Muscle layer of duodenum (tissue), 2 donors: ENCODE results near the gene UBAC1.

Experiments used
- H3K27ac ChIP-seq: one replicate; pipeline ENCODE4 v1.7.0; 2013; ENCODE audit warnings: mild to moderate bottlenecking, low read length
- H3K27me3 ChIP-seq: one replicate; pipeline ENCODE4 v1.7.0; 2013; ENCODE audit warnings: low read depth, mild to moderate bottlenecking, control low read depth, low read length
- H3K36me3 ChIP-seq, 2 donors: one replicate each; pipeline ENCODE4 v1.7.0; 2013; ENCODE audit warnings: low read length in 2 of 2, control low read depth in 1 of 2, mild to moderate bottlenecking in 1 of 2; ENCODE audit not compliant: insufficient read depth in 2 of 2, control insufficient read depth in 1 of 2
- H3K4me1 ChIP-seq, 2 donors: one replicate each; pipeline ENCODE4 v1.7.0; 2013; ENCODE audit warnings: low read length in 2 of 2, mild to moderate bottlenecking in 2 of 2, control low read depth in 1 of 2, moderate library complexity in 1 of 2; ENCODE audit not compliant: insufficient read depth in 2 of 2, control insufficient read depth in 1 of 2
- H3K4me3 ChIP-seq, 2 donors: one replicate each; pipeline ENCODE4 v1.7.0; 2013; ENCODE audit warnings: low read length in 2 of 2, low read depth in 1 of 2, mild to moderate bottlenecking in 1 of 2
- H3K9me3 ChIP-seq, 2 donors: one replicate each; pipeline ENCODE4 v1.7.0; 2013; ENCODE audit warnings: low read length in 2 of 2, control low read depth in 1 of 2, mild to moderate bottlenecking in 1 of 2; ENCODE audit not compliant: control insufficient read depth in 1 of 2
- donor health status: healthy.

UBAC1 gene

DNA sequence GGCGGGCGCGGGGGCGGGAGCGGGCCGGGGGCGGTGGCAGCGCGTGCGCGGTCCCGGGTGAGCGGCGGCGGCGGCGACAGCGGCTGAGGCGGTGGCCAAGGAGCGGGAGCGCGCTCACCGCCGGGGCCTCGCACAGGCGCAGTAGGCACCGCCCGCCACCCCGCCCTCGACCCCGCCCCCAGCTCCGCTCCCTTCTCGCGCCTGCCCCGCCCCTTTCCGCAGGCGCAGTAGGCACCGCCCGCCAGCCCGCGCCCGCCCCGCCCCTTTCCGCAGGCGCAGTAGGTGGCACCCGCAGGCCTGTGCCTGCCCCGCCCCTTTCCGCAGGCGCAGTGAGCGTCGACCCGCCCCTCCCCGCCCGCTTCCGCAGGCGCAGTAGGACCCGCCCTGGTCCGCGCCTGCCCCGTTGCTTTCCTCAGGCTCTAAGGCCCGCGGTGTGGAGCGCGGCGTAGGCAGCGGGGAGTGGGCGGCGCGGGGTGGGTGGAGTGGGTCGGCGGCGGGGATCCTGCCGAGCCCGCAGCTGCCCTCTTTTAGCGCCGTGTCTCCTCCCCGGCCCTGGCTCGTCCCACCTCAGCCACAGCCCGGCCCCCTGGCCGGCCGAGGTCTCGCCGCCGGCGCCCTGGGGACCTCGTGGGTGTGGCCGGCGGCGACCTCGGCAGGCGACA, 53.6 kb downstream of the UBAC1 start, which contains the start of gene CAMSAP1:
Gene CAMSAP1, minus strand, starts transcription at position 116 of the 662 bp plus-strand sequence. CDS start 387 bp downstream, outside the sequence.
- Histone ChIP-seq H3K27me3 (no peaks in the 10 kb centered on the region), H3K27ac (no peak within 1 kb of the TSS), H3K9me3 (no peaks in the 10 kb centered on the region), H3K4me3 (peak within 1 kb of the TSS; percentile 59 to 91), H3K36me3 (peaks cover 0 to 20% of the 10 kb centered on the region in 2 donors), H3K4me1 (peaks cover 21 to 35% of the 10 kb centered on the region in 2 donors)

DNA sequence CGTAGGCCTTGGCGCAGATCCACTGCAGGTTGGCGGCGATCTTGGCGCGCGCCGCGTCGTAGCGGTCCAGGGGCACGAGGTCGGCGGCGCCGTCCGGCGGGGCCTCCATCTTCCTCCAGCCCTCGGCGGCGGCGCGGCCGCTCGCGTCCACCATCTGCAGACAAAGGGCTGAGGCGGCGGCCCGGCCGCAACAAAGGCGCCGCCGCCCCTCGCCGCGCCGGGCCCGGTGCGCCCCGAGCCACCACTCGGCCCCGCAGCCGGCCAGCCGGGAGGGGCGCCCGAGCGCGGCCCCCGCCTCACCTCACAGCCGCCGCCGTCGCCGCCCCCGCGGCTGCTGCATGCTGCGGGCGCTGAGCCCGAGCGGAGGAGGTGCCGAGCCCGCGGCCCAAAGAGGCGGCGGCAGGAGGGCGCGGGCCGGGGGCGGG, 54.2 kb downstream of the UBAC1 start:
- Histone ChIP-seq H3K36me3 (peaks cover 0 to 14% of the 10 kb centered on the region in 2 donors), H3K4me1 (peaks cover 21 to 35% of the 10 kb centered on the region in 2 donors), H3K27ac (no peak overlapping the region), H3K9me3 (no peaks in the 10 kb centered on the region), H3K4me3 (peak overlapping the region in 1 of 2 donors; percentile 79), H3K27me3 (no peaks in the 10 kb centered on the region)

DNA sequence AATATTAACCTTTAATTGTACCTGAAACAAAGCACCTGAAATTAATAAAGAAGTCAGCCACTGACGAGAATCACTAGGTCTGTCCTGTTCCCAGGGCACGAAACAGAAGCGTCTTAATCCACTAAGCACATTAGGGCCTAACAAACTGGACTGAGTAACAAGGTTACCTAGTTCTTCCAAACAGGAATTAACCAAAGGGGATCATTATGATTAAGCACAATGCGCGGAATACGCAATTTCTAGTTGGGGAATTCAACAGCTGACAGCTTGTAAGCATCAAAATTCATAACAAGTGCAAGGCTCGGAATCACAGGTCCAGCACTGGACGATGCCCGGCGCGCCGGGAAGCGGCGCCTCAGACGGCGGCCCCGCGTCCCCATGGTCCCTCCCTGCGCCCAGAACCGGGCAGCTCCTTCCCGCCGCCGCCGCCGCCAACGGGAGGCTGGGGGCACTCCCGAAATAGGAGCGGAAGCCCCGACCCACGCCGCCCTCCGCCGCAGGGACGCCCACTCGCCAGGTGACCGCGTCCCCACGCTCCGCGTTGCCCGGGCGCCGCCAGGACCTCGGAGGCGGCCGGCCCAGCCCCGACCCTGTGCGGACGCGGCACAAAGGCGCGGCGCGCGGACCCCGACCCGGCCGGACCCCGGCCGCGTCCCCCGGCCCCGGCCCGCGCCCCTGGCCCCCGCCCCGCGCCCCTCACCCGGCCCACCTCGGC, 54.7 kb downstream of the UBAC1 start:
- H3K4me3 ChIP-seq, result peak overlapping the region; percentile 52 to 79
- no peaks in the 10 kb centered on the region for H3K27me3 ChIP-seq
- no peaks in the 10 kb centered on the region for H3K9me3 ChIP-seq
- H3K27ac ChIP-seq, result no peak overlapping the region
- peaks cover 0 to 8% of the 10 kb centered on the region in 2 donors for H3K36me3 ChIP-seq
- H3K4me1 ChIP-seq, result peaks cover 21 to 35% of the 10 kb centered on the region in 2 donors

DNA sequence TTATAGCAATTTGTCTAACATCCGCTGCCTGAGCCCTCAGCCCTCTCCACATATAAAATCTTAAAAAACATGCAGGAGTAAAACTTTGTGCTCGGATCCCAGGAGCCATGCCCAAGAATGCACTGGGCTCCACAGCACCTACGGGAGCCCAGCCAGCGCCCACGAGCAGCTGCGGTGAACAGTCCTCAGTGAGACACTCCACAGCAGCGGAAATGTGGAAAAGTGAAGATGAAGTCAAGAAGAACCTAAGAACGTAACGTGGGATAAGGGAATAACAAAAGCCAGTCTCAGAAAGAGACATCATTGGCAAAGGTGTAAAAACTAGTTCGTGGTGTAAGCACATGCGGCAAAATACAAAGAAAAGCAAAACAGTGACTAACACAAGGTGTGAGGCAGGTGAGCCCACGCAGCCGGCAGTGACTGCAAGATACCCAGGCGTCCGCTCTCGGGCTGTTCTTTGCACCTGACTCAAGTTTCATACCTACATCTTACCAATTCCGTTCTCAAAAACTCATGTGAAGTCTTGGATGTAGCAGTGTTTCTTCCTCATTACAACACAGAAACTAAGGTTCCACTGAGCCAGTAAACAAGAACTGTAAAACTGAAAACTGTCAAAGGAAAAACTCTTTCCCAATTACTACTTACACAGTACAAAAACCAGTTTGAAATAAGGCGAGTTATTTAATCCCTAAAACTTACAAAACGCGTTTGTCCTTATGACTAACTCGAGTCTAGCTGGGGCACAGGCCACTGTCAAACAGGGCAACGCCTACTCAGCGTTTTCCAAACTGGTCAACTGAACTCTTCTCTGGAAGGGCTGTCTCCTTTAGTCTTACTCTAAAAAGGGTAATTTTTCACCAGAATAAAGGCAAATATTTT, 55.6 kb downstream of the UBAC1 start:
- H3K4me1 ChIP-seq, result peaks cover 21 to 35% of the 10 kb centered on the region in 2 donors
- no peaks in the 10 kb centered on the region for H3K27me3 ChIP-seq
- H3K4me3 ChIP-seq, result peak overlapping the region; percentile 52 to 79

DNA sequence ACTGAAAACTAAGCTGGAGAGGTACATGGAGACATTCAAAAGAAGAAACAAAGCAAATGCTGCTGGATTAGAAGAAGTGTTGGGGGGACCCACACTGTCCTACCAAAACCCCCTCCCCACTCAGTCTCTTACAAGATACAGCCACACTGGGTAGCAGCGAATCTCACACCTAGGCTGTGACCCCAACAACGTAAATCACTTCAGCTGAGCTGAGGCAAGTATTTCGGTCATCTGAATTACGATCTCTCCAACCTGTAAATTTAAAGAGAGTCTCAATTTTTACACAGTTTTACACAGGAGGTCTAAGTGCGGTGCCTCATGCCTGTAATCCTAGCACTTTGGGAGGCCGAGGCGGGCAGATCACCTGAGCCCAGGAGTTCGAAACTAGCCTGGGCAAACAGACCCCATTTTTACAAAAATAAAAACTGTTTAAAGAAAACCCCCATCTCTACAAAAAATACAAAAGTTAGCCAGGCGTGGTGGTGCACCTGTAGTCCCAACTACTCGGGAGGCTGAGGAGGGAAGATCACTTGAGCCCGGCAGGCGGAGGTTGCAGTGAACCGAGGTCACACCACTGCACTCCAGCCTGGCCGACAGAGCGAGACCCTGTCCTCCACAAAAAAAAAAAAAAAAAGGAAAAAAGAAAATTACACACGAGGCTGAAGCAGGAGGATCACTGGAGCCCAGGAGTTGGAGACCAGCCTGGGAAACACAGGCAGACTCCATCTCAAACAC, 57.2 kb downstream of the UBAC1 start:
- H3K27me3 ChIP-seq, result no peaks in the 10 kb centered on the region
- no peaks in the 10 kb centered on the region for H3K9me3 ChIP-seq
- H3K4me1 ChIP-seq, result peaks cover 17 to 25% of the 10 kb centered on the region in 2 donors
- H3K4me3 ChIP-seq, result no peak overlapping the region
- no peak overlapping the region for H3K27ac ChIP-seq
- no peaks in the 10 kb centered on the region for H3K36me3 ChIP-seq

More for the DNA sequence above, 55.6 kb downstream of the UBAC1 start:
- no peak overlapping the region for H3K27ac ChIP-seq
- no peaks in the 10 kb centered on the region for H3K9me3 ChIP-seq
- peaks cover 0 to under 1% of the 10 kb centered on the region in 2 donors for H3K36me3 ChIP-seq

DNA sequence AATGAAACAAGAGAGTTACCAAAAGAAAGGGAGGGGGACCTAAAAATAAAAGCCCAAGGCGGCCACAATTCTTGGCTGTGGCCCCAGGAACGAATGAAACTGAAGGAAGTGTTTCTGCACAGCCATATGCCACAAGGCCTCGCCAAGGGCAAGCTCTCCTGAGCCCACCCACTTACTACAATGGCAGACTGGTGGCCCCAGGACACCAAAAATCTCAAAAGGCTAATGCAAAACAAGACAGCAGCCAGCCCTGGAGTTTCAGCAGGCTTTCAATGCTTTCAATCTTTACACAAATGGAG, 57.9 kb downstream of the UBAC1 start:
- Histone ChIP-seq H3K27ac (no peak overlapping the region), H3K4me3 (no peak overlapping the region), H3K4me1 (peaks cover 11 to 18% of the 10 kb centered on the region in 2 donors), H3K36me3 (no peaks in the 10 kb centered on the region), H3K9me3 (no peaks in the 10 kb centered on the region), H3K27me3 (no peaks in the 10 kb centered on the region)

DNA sequence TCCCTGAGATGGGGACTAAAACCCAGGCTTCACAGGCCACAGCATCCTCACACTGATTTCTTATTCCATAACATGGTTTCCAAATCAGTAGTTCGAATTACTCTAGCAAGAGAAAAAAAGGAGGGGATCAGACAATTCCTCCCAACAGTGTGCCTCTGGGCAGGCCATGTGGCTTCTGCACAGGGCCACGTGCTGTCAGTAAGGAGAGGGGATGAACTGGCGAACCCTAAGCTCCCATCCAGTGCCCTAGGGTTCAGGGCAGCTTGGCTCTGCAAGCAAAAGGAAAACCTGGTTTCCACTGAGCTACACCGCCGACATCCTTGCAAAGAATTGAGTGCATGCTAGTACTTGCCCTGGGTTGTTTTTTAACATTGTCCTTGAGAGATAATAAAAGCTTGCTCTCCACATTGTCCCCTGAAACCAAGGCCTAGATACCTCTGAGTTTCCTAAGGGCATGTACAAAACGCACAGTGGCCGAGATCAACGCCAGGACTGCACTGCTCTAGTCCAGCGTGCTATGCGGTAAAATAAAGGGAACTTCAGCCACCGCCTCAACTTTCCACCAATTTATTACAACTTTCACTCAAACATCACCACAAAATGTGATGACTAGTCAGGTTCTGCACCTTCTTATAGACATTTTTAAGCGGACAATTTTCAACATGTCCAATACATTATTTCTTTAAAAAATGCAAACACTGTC, 58.4 kb downstream of the UBAC1 start:
- peaks cover 10 to 16% of the 10 kb centered on the region in 2 donors for H3K4me1 ChIP-seq
- no peaks in the 10 kb centered on the region for H3K9me3 ChIP-seq
- no peaks in the 10 kb centered on the region for H3K27me3 ChIP-seq
- H3K27ac ChIP-seq, result no peak overlapping the region
- no peaks in the 10 kb centered on the region for H3K36me3 ChIP-seq
- no peak overlapping the region for H3K4me3 ChIP-seq

DNA sequence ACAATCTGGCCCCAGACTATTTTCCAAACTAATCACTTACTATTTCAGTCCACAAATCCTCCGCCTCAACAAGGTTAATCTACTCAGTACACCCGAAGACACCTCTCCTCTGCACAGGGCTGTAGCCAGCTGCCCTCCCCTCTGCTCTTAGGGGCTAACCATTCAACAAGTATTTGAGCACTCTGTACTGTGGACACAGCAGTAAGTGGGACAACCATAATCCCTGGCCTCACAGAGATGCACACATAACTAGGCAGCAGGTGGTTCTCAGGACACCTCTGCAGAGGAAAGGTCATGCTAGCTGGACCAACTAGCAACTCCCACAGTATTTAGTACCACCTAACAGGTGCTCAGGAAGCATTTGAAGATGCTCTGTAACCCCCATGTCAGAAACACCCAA, 59.3 kb downstream of the UBAC1 start:
- H3K4me3 ChIP-seq, result no peak overlapping the region
- H3K4me1 ChIP-seq, result peaks cover 10 to 16% of the 10 kb centered on the region in 2 donors
- H3K27ac ChIP-seq, result no peak overlapping the region
- H3K9me3 ChIP-seq, result no peaks in the 10 kb centered on the region
- no peaks in the 10 kb centered on the region for H3K36me3 ChIP-seq
- H3K27me3 ChIP-seq, result no peaks in the 10 kb centered on the region

DNA sequence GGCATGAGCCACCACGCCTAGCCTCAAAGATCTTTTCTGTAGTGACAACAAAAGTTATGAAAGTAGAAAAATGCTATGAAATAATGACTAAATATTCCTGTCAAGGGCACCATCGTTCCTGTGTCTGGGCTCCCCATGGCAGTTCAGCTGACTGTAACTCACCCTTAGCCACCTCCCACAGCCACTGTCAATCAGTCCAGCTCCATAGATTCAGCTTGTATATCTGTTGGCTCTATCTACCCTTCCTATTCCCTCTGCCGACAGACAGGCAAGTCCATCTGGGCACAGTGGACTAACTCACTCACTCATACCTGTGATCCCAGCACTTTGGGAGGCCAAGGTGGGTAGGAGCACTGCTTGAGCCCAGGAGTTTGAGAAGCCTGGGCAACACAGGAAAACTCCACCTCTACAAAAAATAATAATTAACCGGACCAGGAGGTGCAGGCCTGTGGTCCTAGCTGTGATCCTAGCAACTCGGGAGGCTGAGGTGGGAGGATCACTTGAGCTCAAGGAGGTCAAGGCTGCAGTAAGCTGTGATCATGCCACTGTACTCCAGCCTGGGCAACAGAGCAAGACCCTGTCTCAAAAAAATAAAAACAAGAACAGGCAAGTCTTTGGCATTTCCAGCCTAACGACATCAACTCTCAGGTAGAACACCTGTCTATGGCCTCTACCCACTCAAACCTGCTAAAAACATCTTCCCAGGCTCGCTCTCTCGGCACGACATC, 60.0 kb downstream of the UBAC1 start:
- H3K4me3 ChIP-seq, result no peak overlapping the region
- H3K27me3 ChIP-seq, result no peaks in the 10 kb centered on the region
- H3K27ac ChIP-seq, result no peak overlapping the region
- H3K4me1 ChIP-seq, result peaks cover 10 to 15% of the 10 kb centered on the region in 2 donors
- H3K9me3 ChIP-seq, result no peaks in the 10 kb centered on the region
- no peaks in the 10 kb centered on the region for H3K36me3 ChIP-seq
